ENCODE results near the gene SLC52A1.
A peak's percentile ranks its signal among the peaks of the same experiment; 100 is the strongest.

The SLC52A1 gene

GRCh38 chr17:5019475-5019956 lies 15.7 kb downstream of the SLC52A1 start:
- Histone ChIP-seq H3K36me3 (ENCODE audit: insufficient read depth, low read length) (peaks cover 6% of the 10 kb centered on the region), H3K9me3 (ENCODE audit: control insufficient read depth, insufficient read depth, low read length) (no peaks in the 10 kb centered on the region), H3K9ac (ENCODE audit: low read depth, low read length) (no peak overlapping the region), H3K4me1 (ENCODE audit: insufficient read depth, low read length) (no peaks in the 10 kb centered on the region)

- H3K4me1 ChIP-seq (ENCODE audit: insufficient read depth, low read length): no peaks in the 10 kb centered on the region
- peaks cover 7% of the 10 kb centered on the region for H3K36me3 ChIP-seq (ENCODE audit: insufficient read depth, low read length)
Observed at GRCh38 chr17:5014357-5014756, 20.9 kb downstream of the SLC52A1 start.

GRCh38 chr17:5011928-5012327 lies 23.3 kb downstream of the SLC52A1 start:
- no peaks in the 10 kb centered on the region for H3K4me1 ChIP-seq (ENCODE audit: insufficient read depth, low read length)
- no peak overlapping the region for H3K9ac ChIP-seq (ENCODE audit: low read depth, low read length)
- H3K9me3 ChIP-seq (ENCODE audit: control insufficient read depth, insufficient read depth, low read length): no peaks in the 10 kb centered on the region
- H3K36me3 ChIP-seq (ENCODE audit: insufficient read depth, low read length): peaks cover 8% of the 10 kb centered on the region

More at GRCh38 chr17:5014357-5014756, 20.9 kb downstream of the SLC52A1 start:
- Histone ChIP-seq H3K9ac (ENCODE audit: low read depth, low read length) (no peak overlapping the region), H3K9me3 (ENCODE audit: control insufficient read depth, insufficient read depth, low read length) (no peaks in the 10 kb centered on the region)

GRCh38 chr17:5003214-5003867 lies 31.9 kb downstream of the SLC52A1 start:
- H3K36me3 ChIP-seq (ENCODE audit: insufficient read depth, low read length): peaks cover 25% of the 10 kb centered on the region

GRCh38 chr17:5002121-5002788 lies 33.0 kb downstream of the SLC52A1 start:
- Histone ChIP-seq H3K9ac (ENCODE audit: low read depth, low read length) (no peak overlapping the region), H3K36me3 (ENCODE audit: insufficient read depth, low read length) (peaks cover 25% of the 10 kb centered on the region), H3K4me1 (ENCODE audit: insufficient read depth, low read length) (0 out of 2 replicates have a peak, but pooled peaks cover 7% of the 10 kb centered on the region), H3K9me3 (ENCODE audit: control insufficient read depth, insufficient read depth, low read length) (no peaks in the 10 kb centered on the region)

More at GRCh38 chr17:5003214-5003867, 31.9 kb downstream of the SLC52A1 start:
- Histone ChIP-seq H3K4me1 (ENCODE audit: insufficient read depth, low read length) (0 out of 2 replicates have a peak, but pooled peaks cover 7% of the 10 kb centered on the region), H3K9me3 (ENCODE audit: control insufficient read depth, insufficient read depth, low read length) (no peaks in the 10 kb centered on the region), H3K9ac (ENCODE audit: low read depth, low read length) (no peak overlapping the region)

GRCh38 chr17:5000237-5000639 lies 35.0 kb downstream of the SLC52A1 start:
- H3K9ac ChIP-seq (ENCODE audit: low read depth, low read length): no peak overlapping the region
- peaks cover 17% of the 10 kb centered on the region for H3K36me3 ChIP-seq (ENCODE audit: insufficient read depth, low read length)
- 0 out of 2 replicates have a peak, but pooled peaks cover 7% of the 10 kb centered on the region for H3K4me1 ChIP-seq (ENCODE audit: insufficient read depth, low read length)
- no peaks in the 10 kb centered on the region for H3K9me3 ChIP-seq (ENCODE audit: control insufficient read depth, insufficient read depth, low read length)

GRCh38 chr17:4999430-5000093 lies 35.7 kb downstream of the SLC52A1 start:
- peaks cover 10% of the 10 kb centered on the region for H3K36me3 ChIP-seq (ENCODE audit: insufficient read depth, low read length)
- H3K4me1 ChIP-seq (ENCODE audit: insufficient read depth, low read length): 0 out of 2 replicates have a peak, but pooled peaks cover 7% of the 10 kb centered on the region
- H3K9ac ChIP-seq (ENCODE audit: low read depth, low read length): peak overlapping the region; percentile 83
- no peaks in the 10 kb centered on the region for H3K9me3 ChIP-seq (ENCODE audit: control insufficient read depth, insufficient read depth, low read length)

GRCh38 chr17:4998732-4999429 lies 36.3 kb downstream of the SLC52A1 start:
- Histone ChIP-seq H3K9ac (ENCODE audit: low read depth, low read length) (peak overlapping the region; percentile 83), H3K9me3 (ENCODE audit: control insufficient read depth, insufficient read depth, low read length) (no peaks in the 10 kb centered on the region), H3K36me3 (ENCODE audit: insufficient read depth, low read length) (peaks cover 4% of the 10 kb centered on the region), H3K4me1 (ENCODE audit: insufficient read depth, low read length) (0 out of 2 replicates have a peak, but pooled peaks cover 7% of the 10 kb centered on the region)

GRCh38 chr17:4998027-4998731 lies 37.0 kb downstream of the SLC52A1 start:
- 0 out of 2 replicates have a peak, but pooled peaks cover 7% of the 10 kb centered on the region for H3K4me1 ChIP-seq (ENCODE audit: insufficient read depth, low read length)
- peak overlapping the region; percentile 83 for H3K9ac ChIP-seq (ENCODE audit: low read depth, low read length)
- no peaks in the 10 kb centered on the region for H3K9me3 ChIP-seq (ENCODE audit: control insufficient read depth, insufficient read depth, low read length)
- peaks cover 4% of the 10 kb centered on the region for H3K36me3 ChIP-seq (ENCODE audit: insufficient read depth, low read length)

GRCh38 chr17:4997302-4998026 lies 37.8 kb downstream of the SLC52A1 start, which contains the start of the genes INCA1 and KIF1C:
INCA1 (minus strand) TSS chr17:4997522; CDS start chr17:4994437, 3,085 bp downstream.
KIF1C (plus strand) TSS chr17:4997950; CDS start chr17:5000247, 2,297 bp downstream.
- Histone ChIP-seq H3K9ac (ENCODE audit: low read depth, low read length) (peak within 1 kb of the TSS; percentile 83), H3K4me1 (ENCODE audit: insufficient read depth, low read length) (0 out of 2 replicates have a peak, but pooled peaks cover 7% of the 10 kb centered on the region), H3K36me3 (ENCODE audit: insufficient read depth, low read length) (peaks cover 4% of the 10 kb centered on the region; the same call in 1 of the 2 replicates), H3K9me3 (ENCODE audit: control insufficient read depth, insufficient read depth, low read length) (no peaks in the 10 kb centered on the region)

- no peaks in the 10 kb centered on the region for H3K9me3 ChIP-seq (ENCODE audit: control insufficient read depth, insufficient read depth, low read length)
- H3K36me3 ChIP-seq (ENCODE audit: insufficient read depth, low read length): no peaks in the 10 kb centered on the region
- H3K9ac ChIP-seq (ENCODE audit: low read depth, low read length): no peak overlapping the region
- 0 out of 2 replicates have a peak, but pooled peaks cover 1% of the 10 kb centered on the region for H3K4me1 ChIP-seq (ENCODE audit: insufficient read depth, low read length)
Observed at GRCh38 chr17:4994081-4994595, 41.1 kb downstream of the SLC52A1 start.

- Histone ChIP-seq H3K9ac (ENCODE audit: low read depth, low read length) (peak overlapping the region; percentile 70), H3K4me1 (ENCODE audit: insufficient read depth, low read length) (peaks cover 4% of the 10 kb centered on the region; the same call in 1 of the 2 replicates), H3K9me3 (ENCODE audit: control insufficient read depth, insufficient read depth, low read length) (no peaks in the 10 kb centered on the region), H3K36me3 (ENCODE audit: insufficient read depth, low read length) (no peaks in the 10 kb centered on the region; the same call in 1 of the 2 replicates)
Observed at GRCh38 chr17:4987767-4988567, 47.3 kb downstream of the SLC52A1 start.
